Adipocyte (in vitro differentiated cells): ENCODE results near the gene MYO5B.
"Not testable (repeated sequence)": the region's sequence is repeated elsewhere in the genome, so short reads cannot be mapped to it uniquely, and the experiment has no call there.

ENCODE experiments used
- DNase-seq: peaks from one replicate; pipeline ENCODE4 v3.0.0-alpha.2; 2015; ENCODE audit warnings: low read depth
- H3K27me3 ChIP-seq: replicated peaks from 2 replicates; pipeline ENCODE4 v1.7.0; 2013; ENCODE audit warnings: mild to moderate bottlenecking, low read length, moderate library complexity; ENCODE audit not compliant: control insufficient read depth, insufficient read depth
- H3K36me3 ChIP-seq: 2 replicates; pipeline ENCODE4 v1.7.0; 2013; ENCODE audit warnings: low read length, mild to moderate bottlenecking, moderate library complexity; ENCODE audit not compliant: control insufficient read depth, insufficient read depth, severe bottlenecking
- H3K4me1 ChIP-seq: 2 replicates; pipeline ENCODE4 v1.7.0; 2013; ENCODE audit warnings: mild to moderate bottlenecking, low read length, moderate library complexity; ENCODE audit not compliant: control insufficient read depth, insufficient read depth
- H3K4me3 ChIP-seq: 2 replicates; pipeline ENCODE4 v1.7.0; 2013; ENCODE audit warnings: mild to moderate bottlenecking, low read length, moderate library complexity
- H3K9ac ChIP-seq: 2 replicates; pipeline ENCODE4 v1.7.0; 2013; ENCODE audit warnings: mild to moderate bottlenecking, low read length, moderate library complexity
- H3K9me3 ChIP-seq: 2 replicates; pipeline ENCODE4 v1.7.0; 2013; ENCODE audit warnings: mild to moderate bottlenecking, low read length, moderate library complexity; ENCODE audit not compliant: control insufficient read depth

The MYO5B gene

GRCh38 chr18:49817947-49818346, 377.0 kb downstream of the MYO5B start:
- H3K9ac ChIP-seq, result no peak overlapping the region
- peaks cover 4% of the 10 kb centered on the region for H3K4me1 ChIP-seq
- no peaks in the 10 kb centered on the region for H3K36me3 ChIP-seq
- no peak overlapping the region for H3K4me3 ChIP-seq
- no peaks in the 10 kb centered on the region for H3K9me3 ChIP-seq
- H3K27me3 ChIP-seq, result no peaks in the 10 kb centered on the region
- no peak for DNase-seq

GRCh38 chr18:49815927-49816326, 379.0 kb downstream of the MYO5B start:
- Histone ChIP-seq H3K9me3 (no peaks in the 10 kb centered on the region), H3K9ac (no peak overlapping the region), H3K4me1 (peaks cover 12% of the 10 kb centered on the region), H3K27me3 (no peaks in the 10 kb centered on the region), H3K4me3 (no peak overlapping the region), H3K36me3 (no peaks in the 10 kb centered on the region)
- no peak for DNase-seq

GRCh38 chr18:49814147-49814499, 380.8 kb downstream of the MYO5B start:
- peak overlapping the region; percentile 95 for H3K9ac ChIP-seq
- DNase-seq, result peak; percentile 84
- peaks cover 13% of the 10 kb centered on the region for H3K4me1 ChIP-seq
- H3K9me3 ChIP-seq, result no peaks in the 10 kb centered on the region
- H3K27me3 ChIP-seq, result no peaks in the 10 kb centered on the region
- peaks cover 5% of the 10 kb centered on the region for H3K36me3 ChIP-seq
- H3K4me3 ChIP-seq, result peak overlapping the region; percentile 84

GRCh38 chr18:49813319-49814146, 381.4 kb downstream of the MYO5B start, which contains the start of gene ACAA2:
ACAA2 (minus strand) TSS chr18:49813533; CDS start chr18:49813484, 49 bp downstream.
- Histone ChIP-seq H3K9me3 (no peaks in the 10 kb centered on the region), H3K36me3 (peaks cover 5% of the 10 kb centered on the region), H3K4me1 (peaks cover 13% of the 10 kb centered on the region), H3K27me3 (no peaks in the 10 kb centered on the region), H3K4me3 (peak within 1 kb of the TSS; percentile 84), H3K9ac (peak within 1 kb of the TSS; percentile 95)
- peak; percentile 94 for DNase-seq

GRCh38 chr18:49813069-49813318, 382.0 kb downstream of the MYO5B start:
- Histone ChIP-seq H3K9ac (peak overlapping the region; percentile 95), H3K9me3 (no peaks in the 10 kb centered on the region), H3K27me3 (no peaks in the 10 kb centered on the region), H3K4me3 (peak overlapping the region; percentile 84), H3K36me3 (peaks cover 5% of the 10 kb centered on the region), H3K4me1 (peaks cover 13% of the 10 kb centered on the region)
- peak; percentile 69 for DNase-seq

GRCh38 chr18:49812286-49813068, 382.5 kb downstream of the MYO5B start:
- peaks cover 13% of the 10 kb centered on the region for H3K4me1 ChIP-seq
- H3K36me3 ChIP-seq, result peaks cover 5% of the 10 kb centered on the region
- no peaks in the 10 kb centered on the region for H3K9me3 ChIP-seq
- peak overlapping the region; percentile 95 for H3K9ac ChIP-seq
- DNase-seq, result peak; percentile 50
- H3K27me3 ChIP-seq, result no peaks in the 10 kb centered on the region
- H3K4me3 ChIP-seq, result peak overlapping the region; percentile 84

GRCh38 chr18:49811151-49811938, 383.6 kb downstream of the MYO5B start:
- no peak for DNase-seq
- Histone ChIP-seq H3K4me1 (peaks cover 13% of the 10 kb centered on the region), H3K27me3 (no peaks in the 10 kb centered on the region), H3K4me3 (peak overlapping the region; percentile 84), H3K36me3 (peaks cover 5% of the 10 kb centered on the region), H3K9ac (peak overlapping the region; percentile 95), H3K9me3 (no peaks in the 10 kb centered on the region)

- peaks cover 13% of the 10 kb centered on the region for H3K4me1 ChIP-seq
- H3K9me3 ChIP-seq, H3K36me3 ChIP-seq, H3K27me3 ChIP-seq, DNase-seq, H3K4me3 ChIP-seq, H3K9ac ChIP-seq: not testable (repeated sequence)
These were observed 386.3 kb downstream of the MYO5B start for GRCh38 chr18:49808553-49809191.

- H3K4me1 ChIP-seq, result no peaks in the 10 kb centered on the region
- H3K9ac ChIP-seq, result no peak overlapping the region
- DNase-seq, result no peak
- no peaks in the 10 kb centered on the region for H3K9me3 ChIP-seq
- no peaks in the 10 kb centered on the region for H3K27me3 ChIP-seq
- peaks cover 22% of the 10 kb centered on the region for H3K36me3 ChIP-seq
- no peak overlapping the region for H3K4me3 ChIP-seq
These were observed 390.9 kb downstream of the MYO5B start for GRCh38 chr18:49804096-49804495.

- no peaks in the 10 kb centered on the region for H3K4me1 ChIP-seq
- H3K9me3 ChIP-seq, result no peaks in the 10 kb centered on the region
- H3K27me3 ChIP-seq, result no peaks in the 10 kb centered on the region
- no peak overlapping the region for H3K4me3 ChIP-seq
- no peak overlapping the region for H3K9ac ChIP-seq
- peaks cover 29% of the 10 kb centered on the region for H3K36me3 ChIP-seq
- no peak for DNase-seq
These were observed 392.3 kb downstream of the MYO5B start for GRCh38 chr18:49802623-49803022.

- H3K4me1 ChIP-seq, H3K27me3 ChIP-seq, H3K9ac ChIP-seq, H3K4me3 ChIP-seq, H3K9me3 ChIP-seq, DNase-seq: not testable (repeated sequence)
- H3K36me3 ChIP-seq, result peaks cover 51% of the 10 kb centered on the region
These were observed 394.5 kb downstream of the MYO5B start for GRCh38 chr18:49800491-49800890.
